ENCODE data around the gene P4HA2. TPM values are rescaled to one million over a fixed set of nuclear protein-coding genes. Genes with fewer than 3 reads are reported as not detected.
"Not testable (repeated sequence)": the region's sequence is repeated elsewhere in the genome, so short reads cannot be mapped to it uniquely, and the experiment has no call there.

P4HA2 gene
- total and polyA plus RNA-seq, 2 donors from 2014 or later, result 32.5 to 54.1 TPM

- TF ChIP-seq, protein P1, sequence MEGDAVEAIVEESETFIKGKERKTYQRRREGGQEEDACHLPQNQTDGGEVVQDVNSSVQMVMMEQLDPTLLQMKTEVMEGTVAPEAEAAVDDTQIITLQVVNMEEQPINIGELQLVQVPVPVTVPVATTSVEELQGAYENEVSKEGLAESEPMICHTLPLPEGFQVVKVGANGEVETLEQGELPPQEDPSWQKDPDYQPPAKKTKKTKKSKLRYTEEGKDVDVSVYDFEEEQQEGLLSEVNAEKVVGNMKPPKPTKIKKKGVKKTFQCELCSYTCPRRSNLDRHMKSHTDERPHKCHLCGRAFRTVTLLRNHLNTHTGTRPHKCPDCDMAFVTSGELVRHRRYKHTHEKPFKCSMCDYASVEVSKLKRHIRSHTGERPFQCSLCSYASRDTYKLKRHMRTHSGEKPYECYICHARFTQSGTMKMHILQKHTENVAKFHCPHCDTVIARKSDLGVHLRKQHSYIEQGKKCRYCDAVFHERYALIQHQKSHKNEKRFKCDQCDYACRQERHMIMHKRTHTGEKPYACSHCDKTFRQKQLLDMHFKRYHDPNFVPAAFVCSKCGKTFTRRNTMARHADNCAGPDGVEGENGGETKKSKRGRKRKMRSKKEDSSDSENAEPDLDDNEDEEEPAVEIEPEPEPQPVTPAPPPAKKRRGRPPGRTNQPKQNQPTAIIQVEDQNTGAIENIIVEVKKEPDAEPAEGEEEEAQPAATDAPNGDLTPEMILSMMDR (IDR thresholded peaks at IDR 0.05; ENCODE audit: borderline replicate concordance, extremely low read depth, insufficient read depth), result no peak
Measured at GRCh38 chr5:132150565-132150964, 77.1 kb downstream of the P4HA2 start.

GRCh38 chr5:132147663-132148062 is 80.0 kb downstream of the P4HA2 start:
- TF ChIP-seq, protein P1 (IDR thresholded peaks at IDR 0.05; ENCODE audit: borderline replicate concordance, extremely low read depth, insufficient read depth), result no peak
- H3K4me3 ChIP-seq (ENCODE audit: low read length in 3 of 3), result no peak overlapping the region
- peaks cover 0 to 11% (median 8%) of the 10 kb centered on the region in 3 donors for H3K9me3 ChIP-seq (ENCODE audit: control insufficient read depth in 2 of 3, insufficient read depth in 1 of 3, low read length in 3 of 3)
- H3K27me3 ChIP-seq (ENCODE audit: control insufficient read depth, insufficient read depth, low read length), result no peaks in the 10 kb centered on the region
- no peaks in the 10 kb centered on the region for H3K36me3 ChIP-seq (ENCODE audit: control insufficient read depth in 2 of 3, insufficient read depth in 3 of 3, low read length in 3 of 3)
- H3K4me1 ChIP-seq (ENCODE audit: control insufficient read depth in 2 of 3, insufficient read depth in 2 of 3, low read depth in 1 of 3, low read length in 3 of 3), result no peaks in the 10 kb centered on the region
- no peak overlapping the region for H3K9ac ChIP-seq (ENCODE audit: low read length in 3 of 3)
- intact Hi-C loops (cut with DNase I), result no loop called here
- H3K27ac ChIP-seq (ENCODE audit: low read depth in 2 of 2, low read length in 2 of 2), result no peak overlapping the region
- DNase-seq (no peak), FAIRE-seq (no peak)

More at GRCh38 chr5:132150565-132150964, 77.1 kb downstream of the P4HA2 start:
- H3K36me3 ChIP-seq (ENCODE audit: control insufficient read depth in 2 of 3, insufficient read depth in 3 of 3, low read length in 3 of 3), result no peaks in the 10 kb centered on the region
- no peak overlapping the region for H3K9ac ChIP-seq (ENCODE audit: low read length in 3 of 3)
- DNase-seq (no peak), FAIRE-seq (no peak)
- intact Hi-C loops (cut with DNase I), result no loop called here
- H3K27ac ChIP-seq (ENCODE audit: low read depth in 2 of 2, low read length in 2 of 2), result no peak overlapping the region
- H3K4me1 ChIP-seq (ENCODE audit: control insufficient read depth in 2 of 3, insufficient read depth in 2 of 3, low read depth in 1 of 3, low read length in 3 of 3), result no peaks in the 10 kb centered on the region
- H3K27me3 ChIP-seq (ENCODE audit: control insufficient read depth, insufficient read depth, low read length), result no peaks in the 10 kb centered on the region
- H3K9me3 ChIP-seq (ENCODE audit: control insufficient read depth in 2 of 3, insufficient read depth in 1 of 3, low read length in 3 of 3), result no peaks in the 10 kb centered on the region
- H3K4me3 ChIP-seq (ENCODE audit: low read length in 3 of 3), result no peak overlapping the region

- H3K27ac ChIP-seq (ENCODE audit: low read depth in 2 of 2, low read length in 2 of 2); H3K9ac ChIP-seq (ENCODE audit: low read length in 3 of 3); H3K4me1 ChIP-seq (ENCODE audit: control insufficient read depth in 2 of 3, insufficient read depth in 2 of 3, low read depth in 1 of 3, low read length in 3 of 3); DNase-seq; H3K36me3 ChIP-seq (ENCODE audit: control insufficient read depth in 2 of 3, insufficient read depth in 3 of 3, low read length in 3 of 3); intact Hi-C loops (cut with DNase I); H3K27me3 ChIP-seq (ENCODE audit: control insufficient read depth, insufficient read depth, low read length); H3K4me3 ChIP-seq (ENCODE audit: low read length in 3 of 3); FAIRE-seq: not testable (repeated sequence)
- H3K9me3 ChIP-seq (ENCODE audit: control insufficient read depth in 2 of 3, insufficient read depth in 1 of 3, low read length in 3 of 3), result peaks cover 0 to 11% (median 8%) of the 10 kb centered on the region in 3 donors
Measured at GRCh38 chr5:132145326-132145725, 82.3 kb downstream of the P4HA2 start.

DNA sequence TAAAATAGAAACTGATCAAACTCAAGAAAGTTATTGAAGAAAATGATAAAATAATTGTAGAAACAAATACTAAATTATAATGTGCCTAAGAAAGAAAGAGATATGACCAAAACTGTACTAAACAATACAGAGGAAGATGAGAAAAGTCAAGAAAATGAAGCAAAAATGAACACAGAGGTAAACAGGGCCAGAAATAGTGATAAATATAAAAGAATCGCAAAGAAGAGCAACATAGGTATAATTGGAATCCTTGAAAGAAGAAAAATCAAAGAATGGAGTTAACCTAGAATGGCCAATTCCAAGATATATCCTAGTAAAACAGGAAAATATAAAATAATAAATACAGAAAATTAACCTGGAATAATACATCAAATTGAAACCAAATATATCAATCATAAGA is 84.5 kb downstream of the P4HA2 start:
- intact Hi-C loops (cut with DNase I), result no loop called here
- TF ChIP-seq, protein P1 (IDR thresholded peaks at IDR 0.05; ENCODE audit: borderline replicate concordance, extremely low read depth, insufficient read depth), result no peak
- Histone ChIP-seq H3K9me3 (ENCODE audit: control insufficient read depth in 2 of 3, insufficient read depth in 1 of 3, low read length in 3 of 3) (peaks cover 0 to 11% (median 8%) of the 10 kb centered on the region in 3 donors), H3K4me1 (ENCODE audit: control insufficient read depth in 2 of 3, insufficient read depth in 2 of 3, low read depth in 1 of 3, low read length in 3 of 3) (no peaks in the 10 kb centered on the region), H3K4me3 (ENCODE audit: low read length in 3 of 3) (no peak overlapping the region), H3K9ac (ENCODE audit: low read length in 3 of 3) (no peak overlapping the region), H3K27ac (ENCODE audit: low read depth in 2 of 2, low read length in 2 of 2) (no peak overlapping the region), H3K27me3 (ENCODE audit: control insufficient read depth, insufficient read depth, low read length) (no peaks in the 10 kb centered on the region), H3K36me3 (ENCODE audit: control insufficient read depth in 2 of 3, insufficient read depth in 3 of 3, low read length in 3 of 3) (no peaks in the 10 kb centered on the region)
- no peak for DNase-seq
- no peak for FAIRE-seq

All from kidney (tissue), 14 donors.